DND-41 (cell line): Measurements from ENCODE around the gene SMURF2.

Experiments used
- ATAC-seq: fragments of 200-7000 bp; cut with Tn5 transposase; 3 replicates; pipeline ENCODE4 v1.9.1; 2021; ENCODE audit warnings: low read depth; ENCODE audit not compliant: insufficient read depth
- DNase-seq: peaks from one replicate; pipeline ENCODE4 v3.0.0-alpha.2; 2020
- H2AFZ ChIP-seq: 2 replicates; pipeline ENCODE4 v1.6.0; 2012; ENCODE audit warnings: low read depth, low read length
- H3K27ac ChIP-seq: 2 replicates; pipeline ENCODE4 v1.5.1; 2012; ENCODE audit warnings: low read length, inconsistent platforms
- H3K27me3 ChIP-seq: fragments of 200-600 bp; sonication (generic); 2 replicates; pipeline ENCODE4 v1.6.0; 2012; ENCODE audit warnings: low read length, mild to moderate bottlenecking, inconsistent platforms; ENCODE audit not compliant: insufficient read depth, poor library complexity
- H3K36me3 ChIP-seq: 2 replicates; pipeline ENCODE4 v1.5.1; 2012; ENCODE audit warnings: low read length, inconsistent platforms; ENCODE audit not compliant: insufficient read depth
- H3K4me1 ChIP-seq: 2 replicates; pipeline ENCODE4 v1.5.1; 2012; ENCODE audit warnings: mild to moderate bottlenecking, low read length; ENCODE audit not compliant: insufficient read depth
- H3K4me2 ChIP-seq: 2 replicates; pipeline ENCODE4 v1.6.0; 2012; ENCODE audit warnings: mild to moderate bottlenecking, moderate library complexity, low read length, inconsistent platforms; ENCODE audit not compliant: insufficient read depth
- H3K4me3 ChIP-seq, 2 experiments: fragments of 200-600 bp in 1 of 2; shearing (Covaris generic) in 1 of 2; 2 replicates each; pipeline ENCODE4 v1.5.1; 2012 to 2016; ENCODE audit warnings: inconsistent platforms in 2 of 2, low read length in 2 of 2, mild to moderate bottlenecking in 2 of 2, low read depth in 1 of 2, moderate library complexity in 1 of 2
- H3K79me2 ChIP-seq: 2 replicates; pipeline ENCODE4 v1.6.0; 2012; ENCODE audit warnings: low read length, inconsistent platforms; ENCODE audit not compliant: insufficient read depth
- H3K9ac ChIP-seq: 2 replicates; pipeline ENCODE4 v1.6.0; 2012; ENCODE audit warnings: low read depth, mild to moderate bottlenecking, inconsistent platforms, low read length, moderate library complexity
- H3K9me3 ChIP-seq: 2 replicates; pipeline ENCODE4 v1.5.1; 2012; ENCODE audit warnings: low read length, moderate library complexity, mild to moderate bottlenecking, inconsistent platforms; ENCODE audit not compliant: insufficient read depth, severe bottlenecking
- H4K20me1 ChIP-seq: 2 replicates; pipeline ENCODE4 v1.6.0; 2012; ENCODE audit warnings: low read length; ENCODE audit not compliant: insufficient read depth
- EZH2 ChIP-seq: IDR thresholded peaks from 3 replicates; pipeline ENCODE4 v1.6.1; 2012; ENCODE audit warnings: borderline replicate concordance, low read depth, mild to moderate bottlenecking, moderate library complexity, low read length, inconsistent platforms; ENCODE audit not compliant: severe bottlenecking
- TF ChIP-seq, protein P1 (sequence below): IDR thresholded peaks from 2 replicates; pipeline ENCODE4 v1.5.1; 2012; ENCODE audit warnings: borderline replicate concordance, low read length, moderate library complexity, mild to moderate bottlenecking; ENCODE audit not compliant: poor library complexity, severe bottlenecking; ENCODE audit errors: extremely low read depth

Gene SMURF2

DNA sequence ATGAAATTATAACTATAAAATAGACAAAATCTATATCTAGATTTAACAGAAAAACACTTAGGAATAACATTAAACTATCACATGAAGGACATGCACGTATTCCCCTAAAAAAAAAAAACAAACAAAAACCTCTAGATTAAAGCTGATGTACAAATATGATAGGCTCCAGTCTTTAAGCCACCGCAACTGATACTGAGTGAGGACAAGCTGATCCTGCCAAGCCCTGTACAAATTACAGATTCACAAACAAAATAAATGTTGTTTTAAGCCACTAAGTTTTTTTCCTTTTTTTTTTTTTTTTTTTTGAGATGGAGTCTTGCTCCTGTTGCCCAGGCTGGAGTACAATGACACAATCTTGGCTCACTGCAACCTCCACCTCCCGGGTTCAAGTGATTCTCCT lies 35.3 kb downstream of the SMURF2 start:
- Histone ChIP-seq H3K27me3 (no peaks in the 10 kb centered on the region), H3K9ac (no peak overlapping the region), H2AFZ (no peak overlapping the region), H3K4me1 (no peaks in the 10 kb centered on the region), H3K4me3 (no peak overlapping the region), H3K79me2 (peaks cover 96% of the 10 kb centered on the region), H3K9me3 (no peaks in the 10 kb centered on the region), H4K20me1 (peaks cover 42% of the 10 kb centered on the region; the same call in 1 of the 2 replicates), H3K4me2 (no peak overlapping the region), H3K36me3 (no peaks in the 10 kb centered on the region), H3K27ac (no peak overlapping the region)
- DNase-seq (no peak), ATAC-seq (no peak)
- TF ChIP-seq EZH2: no peak
- TF ChIP-seq, protein P1, sequence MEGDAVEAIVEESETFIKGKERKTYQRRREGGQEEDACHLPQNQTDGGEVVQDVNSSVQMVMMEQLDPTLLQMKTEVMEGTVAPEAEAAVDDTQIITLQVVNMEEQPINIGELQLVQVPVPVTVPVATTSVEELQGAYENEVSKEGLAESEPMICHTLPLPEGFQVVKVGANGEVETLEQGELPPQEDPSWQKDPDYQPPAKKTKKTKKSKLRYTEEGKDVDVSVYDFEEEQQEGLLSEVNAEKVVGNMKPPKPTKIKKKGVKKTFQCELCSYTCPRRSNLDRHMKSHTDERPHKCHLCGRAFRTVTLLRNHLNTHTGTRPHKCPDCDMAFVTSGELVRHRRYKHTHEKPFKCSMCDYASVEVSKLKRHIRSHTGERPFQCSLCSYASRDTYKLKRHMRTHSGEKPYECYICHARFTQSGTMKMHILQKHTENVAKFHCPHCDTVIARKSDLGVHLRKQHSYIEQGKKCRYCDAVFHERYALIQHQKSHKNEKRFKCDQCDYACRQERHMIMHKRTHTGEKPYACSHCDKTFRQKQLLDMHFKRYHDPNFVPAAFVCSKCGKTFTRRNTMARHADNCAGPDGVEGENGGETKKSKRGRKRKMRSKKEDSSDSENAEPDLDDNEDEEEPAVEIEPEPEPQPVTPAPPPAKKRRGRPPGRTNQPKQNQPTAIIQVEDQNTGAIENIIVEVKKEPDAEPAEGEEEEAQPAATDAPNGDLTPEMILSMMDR: no peak

DNA sequence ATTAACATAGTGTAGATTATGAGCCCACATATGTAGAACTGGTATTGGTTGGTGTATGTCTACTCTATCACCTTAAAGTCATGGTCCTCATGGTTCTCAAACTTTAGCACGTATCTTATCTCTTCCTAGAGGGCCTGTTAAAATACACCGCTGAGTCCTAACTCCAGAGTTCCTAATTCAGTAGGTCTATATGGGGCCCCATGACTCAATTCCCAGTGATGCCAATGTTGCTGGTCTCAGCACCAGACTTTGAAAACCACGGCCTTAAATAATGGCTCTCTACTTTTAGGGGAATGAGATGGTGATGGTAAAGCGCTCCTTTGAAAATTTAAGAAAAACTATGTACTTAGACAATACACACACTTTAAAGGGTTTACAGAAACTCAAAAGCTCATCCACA lies 36.6 kb downstream of the SMURF2 start:
- Histone ChIP-seq H4K20me1 (peaks cover 38% of the 10 kb centered on the region), H3K79me2 (peaks cover 91% of the 10 kb centered on the region)

DNA sequence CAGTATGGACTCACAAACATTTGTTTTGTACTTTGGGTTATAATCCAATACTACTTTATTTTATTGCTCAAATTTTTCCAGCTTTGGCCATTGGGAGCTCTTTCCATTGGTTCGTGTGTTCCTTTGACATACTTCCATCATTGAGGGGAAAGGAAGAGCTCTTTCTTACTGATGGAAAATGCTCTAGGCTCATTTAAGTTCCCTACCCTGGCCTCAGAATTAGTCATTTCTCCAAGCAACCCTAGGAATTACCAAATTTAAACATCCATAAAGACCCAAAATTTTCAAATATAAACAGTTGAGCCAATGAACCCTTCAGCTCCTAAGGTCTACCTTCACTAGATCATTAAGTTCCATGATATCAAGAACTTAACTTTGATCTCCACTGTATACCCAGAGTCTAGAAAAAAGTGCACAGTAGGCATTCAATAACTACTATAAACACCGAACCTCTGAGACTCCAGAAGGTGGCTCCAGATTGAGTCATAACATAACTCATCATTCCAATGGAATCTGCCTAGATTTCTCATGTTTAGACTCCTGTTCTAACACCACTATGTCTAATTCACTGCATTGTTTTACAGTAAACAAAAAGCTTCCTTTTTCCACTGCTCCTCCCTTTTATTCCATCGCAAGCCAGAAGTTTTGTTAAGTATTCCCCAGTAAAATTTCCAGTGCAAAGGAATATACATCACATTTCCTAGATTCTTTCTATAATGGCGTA lies 39.0 kb downstream of the SMURF2 start:
- Histone ChIP-seq H4K20me1 (peaks cover 35% of the 10 kb centered on the region), H3K79me2 (peaks cover 89% of the 10 kb centered on the region), H3K36me3 (no peaks in the 10 kb centered on the region), H3K4me1 (no peaks in the 10 kb centered on the region), H3K9ac (no peak overlapping the region), H2AFZ (no peak overlapping the region), H3K9me3 (no peaks in the 10 kb centered on the region), H3K27ac (no peak overlapping the region), H3K4me3 (no peak overlapping the region), H3K27me3 (no peaks in the 10 kb centered on the region), H3K4me2 (no peak overlapping the region)
- DNase-seq (no peak), ATAC-seq (no peak)
- TF ChIP-seq, protein P1: no peak
- no peak for TF ChIP-seq EZH2

More for the DNA sequence above, 36.6 kb downstream of the SMURF2 start:
- no peak for ATAC-seq
- Histone ChIP-seq H3K4me3 (no peak overlapping the region), H3K4me2 (no peak overlapping the region), H3K27me3 (no peaks in the 10 kb centered on the region), H3K4me1 (no peaks in the 10 kb centered on the region), H3K36me3 (no peaks in the 10 kb centered on the region), H2AFZ (no peak overlapping the region), H3K9ac (no peak overlapping the region), H3K27ac (no peak overlapping the region), H3K9me3 (no peaks in the 10 kb centered on the region)
- DNase-seq: no peak
- TF ChIP-seq EZH2: no peak
- TF ChIP-seq, protein P1: no peak

DNA sequence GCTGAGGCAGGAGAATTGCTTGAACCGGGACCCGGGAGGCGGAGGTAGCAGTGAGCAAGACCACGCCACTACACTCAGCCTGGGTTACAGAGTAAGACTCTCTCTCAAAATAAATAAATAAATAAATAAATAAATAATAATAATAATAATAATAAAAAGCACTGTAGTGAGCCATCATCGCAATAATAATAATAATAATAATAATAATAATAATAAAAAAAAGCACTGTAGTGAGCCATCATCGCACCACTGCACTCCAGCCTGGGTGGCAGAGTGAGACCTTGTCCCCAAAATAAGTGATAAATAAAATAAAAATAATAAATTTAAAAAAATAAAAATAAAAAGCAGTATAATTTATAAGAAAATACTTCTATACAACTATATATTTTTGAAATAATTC lies 40.3 kb downstream of the SMURF2 start:
- DNase-seq: no peak
- Histone ChIP-seq H3K4me3 (no peak overlapping the region), H2AFZ (no peak overlapping the region), H3K79me2 (peaks cover 89% of the 10 kb centered on the region), H3K4me1 (no peaks in the 10 kb centered on the region), H3K36me3 (no peaks in the 10 kb centered on the region), H4K20me1 (peaks cover 25% of the 10 kb centered on the region), H3K4me2 (no peak overlapping the region), H3K27ac (no peak overlapping the region), H3K27me3 (no peaks in the 10 kb centered on the region), H3K9me3 (no peaks in the 10 kb centered on the region), H3K9ac (no peak overlapping the region)
- TF ChIP-seq EZH2: no peak
- TF ChIP-seq, protein P1: no peak
- no peak for ATAC-seq
